OCI-LY1 (cell line): Measurements from ENCODE around the gene EVA1A.

Experiments used
- CTCF ChIP-seq: fragments of 200-600 bp; sonication (generic), shearing (Covaris generic); IDR thresholded peaks from 2 replicates; pipeline ENCODE4 v1.5.1; 2017; ENCODE audit warnings: mild to moderate bottlenecking, antibody characterized with exemption, low read length, moderate library complexity, mixed read lengths
- EZH2 ChIP-seq: fragments of 200-600 bp; sonication (generic), shearing (Covaris generic); IDR thresholded peaks from 2 replicates; pipeline ENCODE4 v1.8.0; 2017; ENCODE audit warnings: borderline replicate concordance, mixed run types, mild to moderate bottlenecking, antibody characterized with exemption, low read length, moderate library complexity, mixed read lengths

GRCh38 chr2:75540994-75541393 is 19.7 kb downstream of the EVA1A start:
- no peak for TF ChIP-seq CTCF
- TF ChIP-seq EZH2 = no peak
